ENCODE measurements around the gene LUC7L3.

DNA sequence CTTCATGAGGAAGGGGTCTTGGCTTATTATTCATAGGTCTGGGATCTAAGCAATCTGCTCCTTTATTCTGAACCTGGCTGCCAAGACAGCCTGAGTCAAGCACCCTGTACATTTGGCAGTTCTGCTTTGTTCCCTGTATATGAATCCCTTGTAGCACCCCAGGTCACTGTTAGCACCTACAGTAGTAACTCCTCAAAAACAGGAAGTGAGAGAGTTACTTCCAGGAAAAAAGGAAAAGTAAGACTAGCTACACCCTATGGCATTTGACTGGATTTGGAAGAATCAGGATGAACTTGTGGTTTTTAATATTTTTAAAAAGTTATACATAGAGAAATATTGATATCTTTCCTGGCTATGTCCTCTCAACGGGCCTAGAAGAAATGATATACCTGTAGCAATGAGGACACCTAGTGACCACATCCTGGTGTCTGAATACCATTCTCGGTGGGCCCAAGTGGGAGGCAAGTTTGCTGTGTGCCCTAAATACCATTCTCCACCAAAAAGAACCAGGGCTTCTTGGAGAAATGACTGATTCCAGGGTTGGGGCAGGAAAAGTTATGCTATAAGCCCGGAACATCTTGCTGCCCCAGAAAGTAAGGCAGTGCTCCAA, 21.6 kb upstream of the LUC7L3 start:
- TF ChIP-seq POLR2A (IDR thresholded peaks at IDR 0.05) (no peak), CTCF (IDR thresholded peaks at IDR 0.05) (peak; percentile 19 to 38 (median 31))

Measured in right lobe of liver (tissue), 4 donors.